GM21576 (cell line): ENCODE results near the gene SUZ12.
A peak's percentile ranks its signal among the peaks of the same experiment; 100 is the strongest.
"Not testable (repeated sequence)": the region's sequence is repeated elsewhere in the genome, so short reads cannot be mapped to it uniquely, and the experiment has no call there.

Source experiments
- ATAC-seq: cut with Tn5 transposase; IDR thresholded peaks from one replicate; pipeline ENCODE4 v1.9.1; 2021; ENCODE audit warnings: mild to moderate bottlenecking, moderate library complexity; ENCODE audit not compliant: unreplicated experiment

Gene SUZ12

GRCh38 chr17:31942396-31942795 lies 5.6 kb downstream of the SUZ12 start:
- not testable (repeated sequence) for ATAC-seq

GRCh38 chr17:31951953-31952352 lies 15.1 kb downstream of the SUZ12 start:
- not testable (repeated sequence) for ATAC-seq

GRCh38 chr17:31964131-31964530 lies 27.3 kb downstream of the SUZ12 start:
- ATAC-seq, result not testable (repeated sequence)

- no peak for ATAC-seq
These were observed 30.8 kb downstream of the SUZ12 start for GRCh38 chr17:31967648-31968047.

- ATAC-seq, result not testable (repeated sequence)
These were observed 33.6 kb downstream of the SUZ12 start for GRCh38 chr17:31970416-31970815.

GRCh38 chr17:31974269-31975071 lies 37.7 kb downstream of the SUZ12 start:
- not testable (repeated sequence) for ATAC-seq

GRCh38 chr17:31975391-31975790 lies 38.6 kb downstream of the SUZ12 start:
- not testable (repeated sequence) for ATAC-seq

- not testable (repeated sequence) for ATAC-seq
These were observed 55.0 kb downstream of the SUZ12 start for GRCh38 chr17:31991821-31992220.

GRCh38 chr17:31997005-31997404 lies 60.2 kb downstream of the SUZ12 start:
- ATAC-seq, result no peak

GRCh38 chr17:32006957-32007462 lies 70.2 kb downstream of the SUZ12 start, which contains the start of gene LRRC37B:
Gene LRRC37B, plus strand, starts transcription at chr17:32007383. Its CDS starts 14,010 bp downstream, at chr17:32021393.
- peak; percentile 73 for ATAC-seq

- peak; percentile 51 for ATAC-seq
These were observed 70.9 kb downstream of the SUZ12 start for GRCh38 chr17:32007463-32008298.

GRCh38 chr17:32009262-32009542 lies 72.4 kb downstream of the SUZ12 start:
- no peak for ATAC-seq

GRCh38 chr17:32010114-32010513 lies 73.3 kb downstream of the SUZ12 start:
- ATAC-seq, result no peak

GRCh38 chr17:32015245-32016013 lies 78.6 kb downstream of the SUZ12 start:
- ATAC-seq, result no peak

GRCh38 chr17:32016231-32016630 lies 79.4 kb downstream of the SUZ12 start:
- ATAC-seq, result no peak

GRCh38 chr17:32019228-32019627 lies 82.4 kb downstream of the SUZ12 start:
- ATAC-seq, result no peak

- no peak for ATAC-seq
These were observed 84.3 kb downstream of the SUZ12 start for GRCh38 chr17:32020943-32021614.

- no peak for ATAC-seq
These were observed 84.8 kb downstream of the SUZ12 start for GRCh38 chr17:32021615-32021955.

GRCh38 chr17:32022554-32022953 lies 85.7 kb downstream of the SUZ12 start:
- not testable (repeated sequence) for ATAC-seq

- not testable (repeated sequence) for ATAC-seq
These were observed 90.5 kb downstream of the SUZ12 start for GRCh38 chr17:32027271-32027670.

- no peak for ATAC-seq
These were observed 96.4 kb downstream of the SUZ12 start for GRCh38 chr17:32033223-32033622.
